Measurements from ENCODE around the gene XPNPEP3. TPM values are rescaled to one million over a fixed set of nuclear protein-coding genes. Genes with fewer than 3 reads are reported as not detected.
A peak's percentile ranks its signal among the peaks of the same experiment; 100 is the strongest.
"Not testable (repeated sequence)": the region's sequence is repeated elsewhere in the genome, so short reads cannot be mapped to it uniquely, and the experiment has no call there.

XPNPEP3 gene
- total RNA-seq, 1 experiment from 2014 or later: 9.0 TPM

GRCh38 chr22:40857309-40857855 is 434 bp downstream of the XPNPEP3 start:
- no peak for DNase-seq (ENCODE audit: low read depth)

- no peak for DNase-seq (ENCODE audit: low read depth)
These were observed 5.1 kb downstream of the XPNPEP3 start, which contains the start of gene DNAJB7 for GRCh38 chr22:40862013-40862412. TSS of gene DNAJB7 (minus strand) at chr22:40862113. CDS start at chr22:40861994, 119 bp downstream.

- no peak for DNase-seq (ENCODE audit: low read depth)
These were observed 5.6 kb downstream of the XPNPEP3 start for GRCh38 chr22:40862537-40862936.

GRCh38 chr22:40867109-40867508 is 10.2 kb downstream of the XPNPEP3 start:
- DNase-seq (ENCODE audit: low read depth): no peak

GRCh38 chr22:40868379-40868778 is 11.4 kb downstream of the XPNPEP3 start:
- not testable (repeated sequence) for DNase-seq (ENCODE audit: low read depth)

GRCh38 chr22:40874016-40874415 is 17.1 kb downstream of the XPNPEP3 start:
- no peak for DNase-seq (ENCODE audit: low read depth)

GRCh38 chr22:40875111-40875510 is 18.2 kb downstream of the XPNPEP3 start:
- no peak for DNase-seq (ENCODE audit: low read depth)

- no peak for DNase-seq (ENCODE audit: low read depth)
These were observed 20.0 kb downstream of the XPNPEP3 start for GRCh38 chr22:40876907-40877306.

GRCh38 chr22:40877488-40877887 is 20.5 kb downstream of the XPNPEP3 start:
- DNase-seq (ENCODE audit: low read depth): no peak

GRCh38 chr22:40878922-40879321 is 22.0 kb downstream of the XPNPEP3 start:
- no peak for DNase-seq (ENCODE audit: low read depth)

- DNase-seq (ENCODE audit: low read depth): no peak
These were observed 32.2 kb downstream of the XPNPEP3 start for GRCh38 chr22:40889116-40889515.

- DNase-seq (ENCODE audit: low read depth): no peak
These were observed 33.9 kb downstream of the XPNPEP3 start for GRCh38 chr22:40890881-40891280.

- no peak for DNase-seq (ENCODE audit: low read depth)
These were observed 37.5 kb downstream of the XPNPEP3 start for GRCh38 chr22:40894417-40894816.

GRCh38 chr22:40898850-40899357 is 42.0 kb downstream of the XPNPEP3 start:
- peak; percentile 63 for DNase-seq (ENCODE audit: low read depth)

GRCh38 chr22:40904101-40904500 is 47.2 kb downstream of the XPNPEP3 start:
- no peak for DNase-seq (ENCODE audit: low read depth)

- DNase-seq (ENCODE audit: low read depth): no peak
These were observed 51.9 kb downstream of the XPNPEP3 start for GRCh38 chr22:40908895-40909294.

GRCh38 chr22:40911772-40912171 is 54.8 kb downstream of the XPNPEP3 start:
- DNase-seq (ENCODE audit: low read depth): no peak

- DNase-seq (ENCODE audit: low read depth): not testable (repeated sequence)
These were observed 56.0 kb downstream of the XPNPEP3 start for GRCh38 chr22:40912987-40913386.

GRCh38 chr22:40919446-40919845 is 62.5 kb downstream of the XPNPEP3 start:
- DNase-seq (ENCODE audit: low read depth): no peak

GRCh38 chr22:40920526-40920925 is 63.6 kb downstream of the XPNPEP3 start:
- DNase-seq (ENCODE audit: low read depth): no peak

GRCh38 chr22:40922484-40923303 is 65.7 kb downstream of the XPNPEP3 start:
- DNase-seq (ENCODE audit: low read depth): peak; percentile 50

- no peak for DNase-seq (ENCODE audit: low read depth)
These were observed 71.7 kb downstream of the XPNPEP3 start for GRCh38 chr22:40928657-40929056.

GRCh38 chr22:40932396-40932795 is 75.4 kb downstream of the XPNPEP3 start:
- DNase-seq (ENCODE audit: low read depth): no peak

Measured in M059J (cell line).